Measurements from ENCODE around the gene PFKFB2.

The PFKFB2 gene

DNA sequence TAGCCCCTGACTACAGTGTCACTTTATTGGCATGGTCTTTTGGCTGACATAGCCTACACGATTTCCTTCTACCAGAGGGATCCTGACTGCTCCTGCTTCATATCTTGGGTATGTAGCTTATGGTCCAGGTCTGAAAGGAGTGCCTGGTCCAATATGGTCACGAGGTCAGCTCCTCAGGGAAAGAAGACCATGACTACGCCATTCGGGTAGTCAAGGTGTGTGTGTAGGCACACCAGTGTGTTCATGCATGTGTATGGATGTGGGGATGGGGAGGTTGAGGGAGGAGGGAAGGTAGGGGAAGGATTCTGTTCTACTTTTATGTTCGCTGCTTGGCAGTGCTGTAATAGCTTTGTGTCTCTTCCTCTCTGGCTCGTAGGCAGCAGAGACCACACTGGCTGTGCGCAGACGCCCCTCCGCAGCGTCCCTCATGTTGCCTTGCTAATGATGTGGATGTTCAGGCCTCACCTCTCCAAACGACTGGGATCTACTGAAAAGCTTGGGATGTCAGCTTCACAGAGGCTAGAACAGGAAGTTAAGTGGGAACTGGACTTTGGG, 25.6 kb downstream of the PFKFB2 start:
- Histone ChIP-seq H3K9me3 (ENCODE audit: control insufficient read depth in 2 of 2, low read length in 2 of 2) (no peaks in the 10 kb centered on the region), H3K36me3 (ENCODE audit: control insufficient read depth in 2 of 2, insufficient read depth in 2 of 2, low read length in 2 of 2) (peaks cover 0 to 3% of the 10 kb centered on the region in 2 donors)

GRCh38 chr1:207079706-207080241, 26.7 kb downstream of the PFKFB2 start:
- Histone ChIP-seq H3K36me3 (ENCODE audit: control insufficient read depth in 2 of 2, insufficient read depth in 2 of 2, low read length in 2 of 2) (peaks cover 0 to 3% of the 10 kb centered on the region in 2 donors), H3K9me3 (ENCODE audit: control insufficient read depth in 2 of 2, low read length in 2 of 2) (no peaks in the 10 kb centered on the region), H3K4me3 (ENCODE audit: low read length in 2 of 2) (no peak overlapping the region), H3K4me1 (ENCODE audit: control insufficient read depth, insufficient read depth, low read length) (peaks cover 4% of the 10 kb centered on the region), H3K27me3 (ENCODE audit: control insufficient read depth in 1 of 2, insufficient read depth in 2 of 2, low read length in 2 of 2) (no peaks in the 10 kb centered on the region), H3K27ac (ENCODE audit: low read length) (no peak overlapping the region), H3K9ac (ENCODE audit: low read length in 2 of 2) (no peak overlapping the region)

More for the DNA sequence above, 25.6 kb downstream of the PFKFB2 start:
- no peak overlapping the region for H3K9ac ChIP-seq (ENCODE audit: low read length in 2 of 2)
- H3K4me1 ChIP-seq (ENCODE audit: control insufficient read depth, insufficient read depth, low read length), result peaks cover 4% of the 10 kb centered on the region
- H3K4me3 ChIP-seq (ENCODE audit: low read length in 2 of 2), result no peak overlapping the region
- no peak overlapping the region for H3K27ac ChIP-seq (ENCODE audit: low read length)
- no peaks in the 10 kb centered on the region for H3K27me3 ChIP-seq (ENCODE audit: control insufficient read depth in 1 of 2, insufficient read depth in 2 of 2, low read length in 2 of 2)

- H3K4me1 ChIP-seq (ENCODE audit: control insufficient read depth, insufficient read depth, low read length), result peaks cover 4% of the 10 kb centered on the region
- no peaks in the 10 kb centered on the region for H3K27me3 ChIP-seq (ENCODE audit: control insufficient read depth in 1 of 2, insufficient read depth in 2 of 2, low read length in 2 of 2)
- no peak overlapping the region for H3K27ac ChIP-seq (ENCODE audit: low read length)
- no peak overlapping the region for H3K4me3 ChIP-seq (ENCODE audit: low read length in 2 of 2)
- no peak overlapping the region for H3K9ac ChIP-seq (ENCODE audit: low read length in 2 of 2)
- no peaks in the 10 kb centered on the region for H3K9me3 ChIP-seq (ENCODE audit: control insufficient read depth in 2 of 2, low read length in 2 of 2)
- H3K36me3 ChIP-seq (ENCODE audit: control insufficient read depth in 2 of 2, insufficient read depth in 2 of 2, low read length in 2 of 2), result peaks cover 0 to 3% of the 10 kb centered on the region in 2 donors
Observed at GRCh38 chr1:207081088-207081487, 28.0 kb downstream of the PFKFB2 start.

DNA sequence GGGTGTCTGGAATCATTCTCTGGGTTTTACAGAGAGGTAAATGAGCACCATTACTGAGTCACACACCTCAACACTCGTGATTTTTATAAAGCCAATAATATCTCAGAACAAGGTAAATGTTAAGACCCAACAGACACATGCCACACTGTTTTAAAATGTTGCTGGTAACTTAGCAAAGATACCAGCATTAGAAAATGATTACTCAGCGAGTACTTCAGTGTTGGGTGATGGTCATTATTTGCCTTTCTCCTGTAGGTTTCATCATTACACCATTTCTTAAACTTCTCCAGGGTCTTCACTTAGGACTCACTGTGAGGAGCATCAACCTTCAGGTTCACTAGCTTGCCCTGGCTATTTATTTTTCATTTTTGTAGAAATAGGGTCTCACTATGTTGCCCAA, 28.7 kb downstream of the PFKFB2 start:
- Histone ChIP-seq H3K27ac (ENCODE audit: low read length) (no peak overlapping the region), H3K9me3 (ENCODE audit: control insufficient read depth in 2 of 2, low read length in 2 of 2) (no peaks in the 10 kb centered on the region), H3K36me3 (ENCODE audit: control insufficient read depth in 2 of 2, insufficient read depth in 2 of 2, low read length in 2 of 2) (peaks cover 0 to 3% of the 10 kb centered on the region in 2 donors), H3K27me3 (ENCODE audit: control insufficient read depth in 1 of 2, insufficient read depth in 2 of 2, low read length in 2 of 2) (no peaks in the 10 kb centered on the region), H3K4me3 (ENCODE audit: low read length in 2 of 2) (no peak overlapping the region), H3K4me1 (ENCODE audit: control insufficient read depth, insufficient read depth, low read length) (peaks cover 4% of the 10 kb centered on the region), H3K9ac (ENCODE audit: low read length in 2 of 2) (no peak overlapping the region)

GRCh38 chr1:207084232-207084631, 31.2 kb downstream of the PFKFB2 start:
- no peaks in the 10 kb centered on the region for H3K36me3 ChIP-seq (ENCODE audit: control insufficient read depth in 2 of 2, insufficient read depth in 2 of 2, low read length in 2 of 2)
- no peaks in the 10 kb centered on the region for H3K9me3 ChIP-seq (ENCODE audit: control insufficient read depth in 2 of 2, low read length in 2 of 2)
- no peak overlapping the region for H3K9ac ChIP-seq (ENCODE audit: low read length in 2 of 2)
- no peak overlapping the region for H3K27ac ChIP-seq (ENCODE audit: low read length)
- no peaks in the 10 kb centered on the region for H3K27me3 ChIP-seq (ENCODE audit: control insufficient read depth in 1 of 2, insufficient read depth in 2 of 2, low read length in 2 of 2)
- no peaks in the 10 kb centered on the region for H3K4me1 ChIP-seq (ENCODE audit: control insufficient read depth, insufficient read depth, low read length)
- no peak overlapping the region for H3K4me3 ChIP-seq (ENCODE audit: low read length in 2 of 2)

GRCh38 chr1:207084701-207085180, 31.7 kb downstream of the PFKFB2 start:
- Histone ChIP-seq H3K4me3 (ENCODE audit: low read length in 2 of 2) (no peak overlapping the region), H3K4me1 (ENCODE audit: control insufficient read depth, insufficient read depth, low read length) (no peaks in the 10 kb centered on the region), H3K9ac (ENCODE audit: low read length in 2 of 2) (no peak overlapping the region), H3K36me3 (ENCODE audit: control insufficient read depth in 2 of 2, insufficient read depth in 2 of 2, low read length in 2 of 2) (no peaks in the 10 kb centered on the region), H3K27me3 (ENCODE audit: control insufficient read depth in 1 of 2, insufficient read depth in 2 of 2, low read length in 2 of 2) (no peaks in the 10 kb centered on the region), H3K9me3 (ENCODE audit: control insufficient read depth in 2 of 2, low read length in 2 of 2) (no peaks in the 10 kb centered on the region), H3K27ac (ENCODE audit: low read length) (no peak overlapping the region)

GRCh38 chr1:207085887-207086286, 32.8 kb downstream of the PFKFB2 start:
- no peak overlapping the region for H3K9ac ChIP-seq (ENCODE audit: low read length in 2 of 2)
- H3K27ac ChIP-seq (ENCODE audit: low read length), result no peak overlapping the region
- H3K36me3 ChIP-seq (ENCODE audit: control insufficient read depth in 2 of 2, insufficient read depth in 2 of 2, low read length in 2 of 2), result no peaks in the 10 kb centered on the region
- no peaks in the 10 kb centered on the region for H3K4me1 ChIP-seq (ENCODE audit: control insufficient read depth, insufficient read depth, low read length)
- H3K27me3 ChIP-seq (ENCODE audit: control insufficient read depth in 1 of 2, insufficient read depth in 2 of 2, low read length in 2 of 2), result no peaks in the 10 kb centered on the region
- no peaks in the 10 kb centered on the region for H3K9me3 ChIP-seq (ENCODE audit: control insufficient read depth in 2 of 2, low read length in 2 of 2)
- no peak overlapping the region for H3K4me3 ChIP-seq (ENCODE audit: low read length in 2 of 2)

- Histone ChIP-seq H3K4me3 (ENCODE audit: low read length in 2 of 2) (no peak overlapping the region), H3K9ac (ENCODE audit: low read length in 2 of 2) (no peak overlapping the region), H3K9me3 (ENCODE audit: control insufficient read depth in 2 of 2, low read length in 2 of 2) (no peaks in the 10 kb centered on the region), H3K27ac (ENCODE audit: low read length) (no peak overlapping the region), H3K4me1 (ENCODE audit: control insufficient read depth, insufficient read depth, low read length) (no peaks in the 10 kb centered on the region), H3K36me3 (ENCODE audit: control insufficient read depth in 2 of 2, insufficient read depth in 2 of 2, low read length in 2 of 2) (no peaks in the 10 kb centered on the region), H3K27me3 (ENCODE audit: control insufficient read depth in 1 of 2, insufficient read depth in 2 of 2, low read length in 2 of 2) (no peaks in the 10 kb centered on the region)
Observed at GRCh38 chr1:207088161-207088560, 35.1 kb downstream of the PFKFB2 start.

DNA sequence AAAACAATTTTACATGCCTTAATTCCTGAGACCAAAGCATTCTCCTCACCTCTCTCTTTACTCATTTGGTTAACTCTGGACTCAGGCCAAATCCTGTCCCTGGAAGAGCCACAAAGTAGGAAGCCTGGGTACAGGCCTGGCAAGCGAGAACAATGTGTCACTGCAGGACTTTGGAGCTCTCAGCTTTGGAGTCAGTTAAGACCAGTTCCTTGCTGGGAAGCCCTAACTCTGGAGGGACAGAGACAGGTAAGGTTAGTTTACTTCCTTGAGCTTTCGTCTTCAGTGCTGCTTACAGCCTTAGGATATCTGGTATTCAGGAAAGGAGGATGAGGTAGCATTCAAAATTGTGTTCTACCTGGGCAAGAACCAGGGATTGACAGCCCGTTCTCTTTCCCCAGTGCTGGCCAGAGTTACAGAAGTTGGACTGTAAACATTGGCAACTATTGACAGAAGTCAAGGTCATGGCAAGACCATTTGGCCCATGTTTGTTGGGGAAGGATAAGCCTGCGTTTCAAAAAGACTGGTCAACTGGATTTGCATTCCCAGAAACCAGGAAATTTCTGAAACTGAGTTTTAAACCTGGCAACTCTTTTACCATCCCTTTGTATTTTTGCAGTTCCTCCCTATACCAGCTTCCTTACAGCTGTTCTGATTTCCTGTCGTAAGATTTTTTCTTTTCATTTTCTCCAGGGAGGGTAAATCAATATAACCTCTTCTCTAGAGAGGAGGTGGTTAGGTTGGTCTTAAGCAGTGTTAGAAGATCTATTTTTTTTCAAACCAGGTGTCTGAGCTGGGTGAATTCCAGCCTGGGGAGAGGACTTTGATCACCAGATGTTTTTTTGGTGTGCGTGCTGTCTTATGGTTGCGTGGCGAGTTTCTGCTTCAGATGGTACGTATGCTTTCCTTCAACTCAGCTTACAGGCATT, 35.9 kb downstream of the PFKFB2 start, which contains the start of gene C4BPB:
Gene C4BPB (plus strand): TSS at position 160 of the 926 bp plus-strand sequence. CDS start 672 bp downstream, at position 832.
- no peaks in the 10 kb centered on the region for H3K36me3 ChIP-seq (ENCODE audit: control insufficient read depth in 2 of 2, insufficient read depth in 2 of 2, low read length in 2 of 2)
- H3K4me1 ChIP-seq (ENCODE audit: control insufficient read depth, insufficient read depth, low read length), result no peaks in the 10 kb centered on the region
- no peaks in the 10 kb centered on the region for H3K27me3 ChIP-seq (ENCODE audit: control insufficient read depth in 1 of 2, insufficient read depth in 2 of 2, low read length in 2 of 2)
- H3K4me3 ChIP-seq (ENCODE audit: low read length in 2 of 2), result no peak within 1 kb of the TSS
- no peaks in the 10 kb centered on the region for H3K9me3 ChIP-seq (ENCODE audit: control insufficient read depth in 2 of 2, low read length in 2 of 2)
- H3K9ac ChIP-seq (ENCODE audit: low read length in 2 of 2), result no peak within 1 kb of the TSS
- no peak within 1 kb of the TSS for H3K27ac ChIP-seq (ENCODE audit: low read length)

DNA sequence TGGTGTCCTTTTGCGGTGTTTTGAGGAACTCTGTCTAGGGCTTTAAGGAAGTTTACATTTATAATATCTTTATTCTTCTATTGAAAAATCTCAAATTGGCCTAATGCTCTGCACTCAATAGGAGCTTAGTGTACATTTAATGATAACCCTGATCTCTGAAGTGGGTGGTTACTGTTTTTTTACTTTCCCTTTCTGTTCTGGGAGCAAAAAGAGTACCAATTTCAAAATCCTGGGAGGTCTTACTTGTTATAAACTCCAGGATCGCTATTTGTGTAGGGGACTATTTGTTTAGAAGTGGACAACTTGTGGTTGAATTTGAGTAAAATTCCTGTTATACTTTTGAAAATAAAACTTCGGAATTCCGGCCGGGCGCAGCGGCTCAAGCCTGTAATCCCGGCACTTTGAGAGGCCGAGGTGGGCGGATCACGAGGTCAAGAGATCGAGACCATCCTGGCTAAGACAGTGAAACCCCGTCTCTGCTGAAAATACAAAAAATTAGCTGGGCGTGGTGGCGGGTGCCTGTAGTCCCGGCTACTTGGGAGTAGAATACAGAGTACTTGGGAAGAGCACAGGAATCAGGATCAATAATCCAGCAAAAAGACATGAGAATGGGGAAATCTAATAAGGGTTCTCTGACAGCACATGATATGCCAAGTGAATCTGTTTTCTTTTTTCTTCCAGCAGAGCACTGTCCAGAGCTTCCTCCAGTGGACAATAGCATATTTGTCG, 36.7 kb downstream of the PFKFB2 start:
- Histone ChIP-seq H3K9me3 (ENCODE audit: control insufficient read depth in 2 of 2, low read length in 2 of 2) (no peaks in the 10 kb centered on the region), H3K4me1 (ENCODE audit: control insufficient read depth, insufficient read depth, low read length) (no peaks in the 10 kb centered on the region), H3K36me3 (ENCODE audit: control insufficient read depth in 2 of 2, insufficient read depth in 2 of 2, low read length in 2 of 2) (no peaks in the 10 kb centered on the region), H3K4me3 (ENCODE audit: low read length in 2 of 2) (no peak overlapping the region), H3K27me3 (ENCODE audit: control insufficient read depth in 1 of 2, insufficient read depth in 2 of 2, low read length in 2 of 2) (no peaks in the 10 kb centered on the region), H3K9ac (ENCODE audit: low read length in 2 of 2) (no peak overlapping the region), H3K27ac (ENCODE audit: low read length) (no peak overlapping the region)
